Stomach (tissue), 9 donors: ENCODE data around the gene PLCB3. TPM values are rescaled to one million over a fixed set of nuclear protein-coding genes. Genes with fewer than 3 reads are reported as not detected.
A peak's percentile ranks its signal among the peaks of the same experiment; 100 is the strongest.

Source experiments
- DNase-seq, 2 donors: peaks; one replicate each; pipeline versions ENCODE4 v3.0.0 to v3.0.0-alpha.2; 2013 to 2019
- H3K27ac ChIP-seq, 5 donors: fragments of 200-600 bp in 4 of 5; sonication (generic) in 4 of 5; one replicate each; pipeline ENCODE4 v1.5.1; 2013 to 2019; ENCODE audit warnings: mild to moderate bottlenecking in 1 of 5, moderate library complexity in 1 of 5
- H3K27me3 ChIP-seq, 3 donors: fragments of 200-600 bp; sonication (generic); one replicate each; pipeline ENCODE4 v1.5.1; 2017 to 2019; ENCODE audit warnings: mixed run types in 1 of 3
- H3K36me3 ChIP-seq, 4 donors: fragments of 200-600 bp; sonication (generic); 1 replicate in 3 of 4; 2 replicates in 1 of 4; pipeline ENCODE4 v1.5.1; 2016 to 2019
- H3K4me1 ChIP-seq, 4 donors: fragments of 200-600 bp; sonication (generic); one replicate each; pipeline ENCODE4 v1.5.1; 2016 to 2019
- H3K4me3 ChIP-seq, 4 donors: fragments of 200-600 bp; sonication (generic) in 3 of 4; one replicate each; pipeline ENCODE4 v1.5.1; 2016 to 2019; ENCODE audit warnings: mild to moderate bottlenecking in 1 of 4
- H3K9me3 ChIP-seq, 4 donors: fragments of 200-600 bp; sonication (generic); one replicate each; pipeline ENCODE4 v1.5.1; 2016 to 2019
- EP300 ChIP-seq: sonication (generic); formaldehyde crosslinking; IDR thresholded peaks from one replicate; pipeline ENCODE4 v1.6.1; 2017; ENCODE audit warnings: antibody characterized with exemption
- POLR2A ChIP-seq, 4 donors: fragments of 450-650 bp; IDR thresholded peaks; one replicate each; pipeline ENCODE4 v1.6.1; 2016; ENCODE audit warnings: antibody characterized with exemption in 4 of 4, control low read depth in 2 of 4, mild to moderate bottlenecking in 1 of 4, moderate library complexity in 1 of 4
- POLR2AphosphoS5 ChIP-seq, 3 donors: sonication (generic); formaldehyde crosslinking; IDR thresholded peaks; one replicate each; pipeline ENCODE4 v1.6.1; 2016; ENCODE audit warnings: antibody characterized with exemption in 3 of 3
- WGBS, 5 donors: extraction: QIAGEN DNeasy Blood & Tissue Kit in 3 of 5; methylation state at CpG; one replicate each; pipeline versions ENCODE4 v1.1.5 to v1.1.7; 2013 to 2018; 5-methylcytosine and 5-hydroxymethylcytosine counted together
- intact Hi-C: fragments of 100-400 bp; cut with DNase I; formaldehyde crosslinking; loops from one replicate; pipeline ENCODE4 v1.15.1; 2023; ENCODE audit warnings: low total_unique reads
- polyA plus RNA-seq, 3 donors: library from polyadenylated mRNA; stranded (reverse); fragments of 200-250 nt; gene quantifications; one replicate each; pipeline ENCODE4 v1.2.3, GENCODE V29; 2013
- total RNA-seq, 5 donors: library from RNA; depleted of rRNA; stranded (reverse); fragments of >200 nt; gene quantifications; one replicate each; pipeline versions ENCODE4 v1.1.0 to v1.2.3, GENCODE V29; 2014 to 2016
- TF ChIP-seq, protein P1 (sequence below), 7 experiments: fragments of 450-650 bp in 4 of 7; fragments of 200-600 bp in 3 of 7; sonication (generic) in 3 of 7; IDR thresholded peaks; one replicate each; pipeline ENCODE4 v1.5.1; 2016 to 2019; ENCODE audit warnings: antibody characterized with exemption in 7 of 7, control low read depth in 2 of 7, mild to moderate bottlenecking in 1 of 7
- donor health status: healthy with polysubstance abuse.
- donor health status: Bipolar disorder and iron deficiency.
- donor health status: healthy.

Gene PLCB3
- total and polyA plus RNA-seq, 8 donors, result 12.2 to 154 (median 16.1) TPM

GRCh38 chr11:64222651-64223000 lies 28.7 kb upstream of the PLCB3 start:
- intact Hi-C loops, result no loop called here
- H3K4me1 ChIP-seq, result peaks cover 17 to 37% (median 35%) of the 10 kb centered on the region in 4 donors
- no peaks in the 10 kb centered on the region for H3K27me3 ChIP-seq
- peaks cover 15 to 58% (median 51%) of the 10 kb centered on the region in 4 donors for H3K36me3 ChIP-seq
- H3K4me3 ChIP-seq, result no peak overlapping the region
- H3K27ac ChIP-seq, result no peak overlapping the region
- H3K9me3 ChIP-seq, result no peaks in the 10 kb centered on the region
- DNase-seq, result no peak
- TF ChIP-seq EP300, result no peak
- WGBS, 5 donors, result 54 to 73% (median 70%) methylated on average over 5 to 9 of the region's 9 CpGs

DNA sequence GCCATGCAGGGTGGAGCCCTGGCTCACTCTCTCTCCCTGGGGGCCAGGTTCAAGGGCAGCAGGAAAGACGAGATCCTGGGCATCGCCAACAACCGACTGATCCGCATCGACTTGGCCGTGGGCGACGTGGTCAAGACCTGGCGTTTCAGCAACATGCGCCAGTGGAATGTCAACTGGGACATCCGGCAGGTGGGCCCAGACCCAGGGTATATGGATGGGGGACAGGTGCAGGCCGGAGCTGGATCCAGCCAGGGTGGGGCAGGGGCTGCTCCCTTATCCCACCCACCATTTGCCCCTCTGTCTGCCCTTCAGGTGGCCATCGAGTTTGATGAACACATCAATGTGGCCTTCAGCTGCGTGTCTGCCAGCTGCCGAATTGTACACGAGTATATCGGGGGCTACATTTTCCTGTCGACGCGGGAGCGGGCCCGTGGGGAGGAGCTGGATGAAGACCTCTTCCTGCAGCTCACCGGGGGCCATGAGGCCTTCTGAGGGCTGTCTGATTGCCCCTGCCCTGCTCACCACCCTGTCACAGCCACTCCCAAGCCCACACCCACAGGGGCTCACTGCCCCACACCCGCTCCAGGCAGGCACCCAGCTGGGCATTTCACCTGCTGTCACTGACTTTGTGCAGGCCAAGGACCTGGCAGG lies 28.2 kb upstream of the PLCB3 start:
- Histone ChIP-seq H3K27me3 (no peaks in the 10 kb centered on the region), H3K36me3 (peaks cover 15 to 57% (median 51%) of the 10 kb centered on the region in 4 donors), H3K27ac (no peak overlapping the region), H3K4me3 (no peak overlapping the region), H3K9me3 (no peaks in the 10 kb centered on the region), H3K4me1 (peaks cover 21 to 42% (median 40%) of the 10 kb centered on the region in 4 donors)
- TF ChIP-seq POLR2AphosphoS5 (IDR thresholded peaks at IDR 0.05), result no peak
- no peak for TF ChIP-seq EP300
- TF ChIP-seq POLR2A (IDR thresholded peaks at IDR 0.05), result no peak
- TF ChIP-seq, protein P1, sequence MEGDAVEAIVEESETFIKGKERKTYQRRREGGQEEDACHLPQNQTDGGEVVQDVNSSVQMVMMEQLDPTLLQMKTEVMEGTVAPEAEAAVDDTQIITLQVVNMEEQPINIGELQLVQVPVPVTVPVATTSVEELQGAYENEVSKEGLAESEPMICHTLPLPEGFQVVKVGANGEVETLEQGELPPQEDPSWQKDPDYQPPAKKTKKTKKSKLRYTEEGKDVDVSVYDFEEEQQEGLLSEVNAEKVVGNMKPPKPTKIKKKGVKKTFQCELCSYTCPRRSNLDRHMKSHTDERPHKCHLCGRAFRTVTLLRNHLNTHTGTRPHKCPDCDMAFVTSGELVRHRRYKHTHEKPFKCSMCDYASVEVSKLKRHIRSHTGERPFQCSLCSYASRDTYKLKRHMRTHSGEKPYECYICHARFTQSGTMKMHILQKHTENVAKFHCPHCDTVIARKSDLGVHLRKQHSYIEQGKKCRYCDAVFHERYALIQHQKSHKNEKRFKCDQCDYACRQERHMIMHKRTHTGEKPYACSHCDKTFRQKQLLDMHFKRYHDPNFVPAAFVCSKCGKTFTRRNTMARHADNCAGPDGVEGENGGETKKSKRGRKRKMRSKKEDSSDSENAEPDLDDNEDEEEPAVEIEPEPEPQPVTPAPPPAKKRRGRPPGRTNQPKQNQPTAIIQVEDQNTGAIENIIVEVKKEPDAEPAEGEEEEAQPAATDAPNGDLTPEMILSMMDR (IDR thresholded peaks at IDR 0.05), result no peak
- intact Hi-C loops, result no loop called here
- WGBS, 5 donors, result 81 to 84% (median 82%) methylated on average over 12 to 24 of the region's 24 CpGs
- peak in 1 of 2 donors; percentile 14 for DNase-seq

- WGBS, 5 donors, result 89 to 94% (median 93%) methylated on average over 10 to 17 of the region's 17 CpGs
- intact Hi-C loops, result no loop called here
- Histone ChIP-seq H3K4me1 (peaks cover 26 to 53% (median 44%) of the 10 kb centered on the region in 4 donors), H3K4me3 (no peak overlapping the region), H3K27me3 (no peaks in the 10 kb centered on the region), H3K9me3 (no peaks in the 10 kb centered on the region), H3K36me3 (peaks cover 15 to 47% (median 44%) of the 10 kb centered on the region in 4 donors), H3K27ac (no peak overlapping the region)
- TF ChIP-seq, protein P1 (IDR thresholded peaks at IDR 0.05), result no peak
- no peak for TF ChIP-seq POLR2A (IDR thresholded peaks at IDR 0.05)
- TF ChIP-seq EP300, result no peak
- TF ChIP-seq POLR2AphosphoS5 (IDR thresholded peaks at IDR 0.05), result no peak
- DNase-seq, result no peak
Observed at GRCh38 chr11:64224151-64224890, 27.0 kb upstream of the PLCB3 start.

DNA sequence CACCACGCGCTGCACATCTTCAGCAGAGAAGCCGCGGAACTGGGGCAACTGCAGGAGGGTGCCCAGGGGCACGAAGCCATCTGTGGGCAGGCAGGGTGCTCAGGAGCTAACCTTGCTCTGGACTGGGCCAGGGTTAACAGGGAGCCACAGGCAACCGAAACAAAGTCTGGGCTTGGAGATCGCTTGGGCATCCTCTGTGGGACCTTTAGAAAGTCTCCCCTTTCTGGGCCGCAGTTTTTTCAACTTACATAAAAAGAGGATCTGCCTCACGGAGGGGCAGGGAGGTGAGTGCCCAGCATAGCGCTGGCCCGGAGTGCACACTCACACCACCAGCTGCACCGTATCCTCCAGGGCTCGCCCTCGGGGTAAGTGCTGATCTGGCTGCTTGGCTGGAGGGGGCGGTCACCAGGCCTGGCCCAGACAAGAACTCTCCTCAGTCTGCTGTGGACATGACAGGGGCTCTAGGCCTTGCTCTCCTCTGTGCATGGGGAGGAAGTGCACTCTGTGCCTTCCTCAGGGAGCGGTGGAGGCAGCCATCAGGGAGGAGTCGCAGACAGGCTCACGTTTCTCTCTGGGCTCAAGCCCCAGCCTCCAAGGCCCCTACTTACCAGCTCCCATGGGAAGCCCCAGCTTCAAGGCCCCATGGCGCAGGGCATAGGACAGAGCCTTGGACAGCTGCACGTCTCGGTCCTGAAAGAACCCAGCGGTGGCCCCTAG lies 26.3 kb upstream of the PLCB3 start:
- no peaks in the 10 kb centered on the region for H3K27me3 ChIP-seq
- no peaks in the 10 kb centered on the region for H3K9me3 ChIP-seq
- peak overlapping the region; percentile 70 to 90 (median 74) for H3K4me3 ChIP-seq
- no peak for DNase-seq
- H3K4me1 ChIP-seq, result peaks cover 32 to 60% (median 51%) of the 10 kb centered on the region in 4 donors
- peaks cover 15 to 40% (median 37%) of the 10 kb centered on the region in 4 donors for H3K36me3 ChIP-seq
- intact Hi-C loops, result no loop called here
- H3K27ac ChIP-seq, result peak overlapping the region; percentile 94 to 97 (median 96)
- TF ChIP-seq POLR2AphosphoS5 (IDR thresholded peaks at IDR 0.05), result no peak
- TF ChIP-seq POLR2A (IDR thresholded peaks at IDR 0.05), result no peak
- TF ChIP-seq, protein P1 (IDR thresholded peaks at IDR 0.05), result no peak
- no peak for TF ChIP-seq EP300
- 45 to 57% (median 52%) methylated on average over 20 to 22 of the region's 22 CpGs for WGBS, 5 donors
